Type B pancreatic cell (in vitro differentiated cells): ENCODE measurements around the gene GPR34. TPM values are rescaled to one million over a fixed set of nuclear protein-coding genes. Genes with fewer than 3 reads are reported as not detected.

Experiments used
- DNase-seq: peaks from one replicate; pipeline ENCODE4 v3.0.0; 2021; ENCODE audit warnings: mixed read lengths; ENCODE audit not compliant: unreplicated experiment; ENCODE audit errors: extremely low spot score
- H3K27ac Mint-ChIP-seq: 2 replicates; pipeline ENCODE4 v1.8.0; 2021; ENCODE audit warnings: mild to moderate bottlenecking, mixed read lengths
- H3K27me3 Mint-ChIP-seq: 2 replicates; pipeline ENCODE4 v1.8.0; 2021; ENCODE audit warnings: mixed read lengths
- H3K36me3 Mint-ChIP-seq: 2 replicates; pipeline ENCODE4 v1.8.0; 2021; ENCODE audit warnings: mixed read lengths
- H3K4me1 Mint-ChIP-seq: one replicate; pipeline ENCODE4 v1.8.0; 2021; ENCODE audit warnings: mixed read lengths; ENCODE audit not compliant: unreplicated experiment
- H3K4me3 Mint-ChIP-seq: 2 replicates; pipeline ENCODE4 v1.8.0; 2021; ENCODE audit warnings: mild to moderate bottlenecking, mixed read lengths
- H3K9me3 Mint-ChIP-seq: 2 replicates; pipeline ENCODE4 v1.8.0; 2021; ENCODE audit warnings: mixed read lengths
- CTCF ChIP-seq: fragments of 200-600 bp; sonication (generic); conservative IDR thresholded peaks from 2 replicates; pipeline ENCODE4 v1.5.0; 2021; ENCODE audit warnings: antibody characterized with exemption, mild to moderate bottlenecking
- total RNA-seq: library from RNA; stranded (reverse); gene quantifications from 2 replicates; pipeline ENCODE4 v1.2.1, GENCODE V29; 2021; ENCODE audit warnings: low replicate concordance

Gene GPR34
- total RNA-seq, 1 donor from 2014 or later, result not detected

GRCh38 chrX:41703574-41704029 lies 14.8 kb downstream of the GPR34 start:
- no peak overlapping the region for H3K4me3 Mint-ChIP-seq

GRCh38 chrX:41705042-41705441 lies 16.3 kb downstream of the GPR34 start:
- Mint-ChIP-seq H3K27me3 (no peaks in the 10 kb centered on the region), H3K4me3 (no peak overlapping the region), H3K27ac (no peak overlapping the region), H3K4me1 (no peaks in the 10 kb centered on the region), H3K36me3 (no peaks in the 10 kb centered on the region), H3K9me3 (no peaks in the 10 kb centered on the region)
- DNase-seq, result no peak
- no peak for TF ChIP-seq CTCF

More at GRCh38 chrX:41703574-41704029, 14.8 kb downstream of the GPR34 start:
- no peak overlapping the region for H3K27ac Mint-ChIP-seq
- no peaks in the 10 kb centered on the region for H3K4me1 Mint-ChIP-seq
- TF ChIP-seq CTCF, result no peak
- H3K9me3 Mint-ChIP-seq, result no peaks in the 10 kb centered on the region
- H3K27me3 Mint-ChIP-seq, result no peaks in the 10 kb centered on the region
- no peaks in the 10 kb centered on the region for H3K36me3 Mint-ChIP-seq
- no peak for DNase-seq

GRCh38 chrX:41705680-41706374 lies 17.1 kb downstream of the GPR34 start:
- no peaks in the 10 kb centered on the region for H3K27me3 Mint-ChIP-seq
- no peak overlapping the region for H3K27ac Mint-ChIP-seq
- TF ChIP-seq CTCF, result no peak
- no peak overlapping the region for H3K4me3 Mint-ChIP-seq
- no peak for DNase-seq
- no peaks in the 10 kb centered on the region for H3K36me3 Mint-ChIP-seq
- H3K9me3 Mint-ChIP-seq, result no peaks in the 10 kb centered on the region
- H3K4me1 Mint-ChIP-seq, result no peaks in the 10 kb centered on the region

- Mint-ChIP-seq H3K36me3 (no peaks in the 10 kb centered on the region), H3K27ac (no peak overlapping the region), H3K4me3 (no peak overlapping the region), H3K9me3 (no peaks in the 10 kb centered on the region), H3K27me3 (no peaks in the 10 kb centered on the region), H3K4me1 (no peaks in the 10 kb centered on the region)
- no peak for TF ChIP-seq CTCF
- DNase-seq, result no peak
These were observed 18.4 kb downstream of the GPR34 start for GRCh38 chrX:41707218-41707617.

GRCh38 chrX:41708486-41708885 lies 19.7 kb downstream of the GPR34 start:
- no peak for TF ChIP-seq CTCF
- Mint-ChIP-seq H3K36me3 (peaks cover 2% of the 10 kb centered on the region), H3K9me3 (no peaks in the 10 kb centered on the region), H3K4me3 (no peak overlapping the region), H3K27ac (no peak overlapping the region), H3K27me3 (no peaks in the 10 kb centered on the region), H3K4me1 (no peaks in the 10 kb centered on the region)
- no peak for DNase-seq
